Measurements from ENCODE around the gene MAGI2. TPM values are rescaled to one million over a fixed set of nuclear protein-coding genes. Genes with fewer than 3 reads are reported as not detected.

The MAGI2 gene
- total RNA-seq, 3 donors from 2014 or later = 0.10 to 0.16 (median 0.14) TPM

DNA sequence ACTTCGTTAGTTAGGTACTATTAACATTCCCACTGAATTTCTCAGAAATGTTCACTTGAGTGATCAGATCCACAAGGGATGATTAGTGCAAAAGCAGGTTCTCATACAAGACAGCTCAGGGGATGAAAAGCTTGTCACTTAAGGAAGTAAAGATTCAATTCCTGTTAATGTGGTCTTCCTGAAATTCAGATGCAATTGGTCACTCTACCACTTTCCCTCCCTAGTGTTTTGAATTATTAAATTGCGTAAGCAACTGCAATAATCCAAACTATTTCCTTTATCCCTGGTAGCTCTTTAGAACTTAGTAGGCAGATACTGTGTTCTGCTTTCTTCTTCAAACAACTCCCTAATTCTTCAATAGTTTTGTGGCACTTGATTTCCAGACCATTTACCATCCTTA, 121.4 kb downstream of the MAGI2 start:
- no peak overlapping the region for H3K4me3 Mint-ChIP-seq
- no peaks in the 10 kb centered on the region for H3K4me1 Mint-ChIP-seq (ENCODE audit: low read depth)
- H3K27me3 Mint-ChIP-seq (ENCODE audit: low read depth) = no peaks in the 10 kb centered on the region
- DNase-seq (no peak), ATAC-seq (no peak)
- H3K36me3 Mint-ChIP-seq (ENCODE audit: insufficient read depth) = no peaks in the 10 kb centered on the region
- peaks cover 3% of the 10 kb centered on the region for H3K9me3 Mint-ChIP-seq

DNA sequence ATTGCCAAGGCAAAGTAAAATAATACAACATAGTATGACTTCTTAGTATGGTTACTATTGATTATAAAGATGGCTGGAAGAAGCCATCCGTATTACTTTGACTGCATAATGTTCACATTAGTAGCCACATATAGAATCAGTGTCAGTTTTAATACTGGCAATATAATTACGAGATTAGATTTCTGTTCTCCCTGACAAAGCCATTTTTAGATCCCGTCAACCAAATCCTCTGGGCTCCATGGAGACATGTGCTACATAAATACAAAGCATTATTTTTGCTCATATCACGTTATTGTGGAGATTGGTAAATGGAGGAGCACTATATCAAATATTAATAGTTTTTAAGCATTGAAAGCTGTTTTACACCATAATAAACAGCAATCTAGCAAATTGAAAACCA, 124.0 kb downstream of the MAGI2 start:
- H3K27me3 Mint-ChIP-seq (ENCODE audit: low read depth) = no peaks in the 10 kb centered on the region
- no peaks in the 10 kb centered on the region for H3K4me1 Mint-ChIP-seq (ENCODE audit: low read depth)
- no peaks in the 10 kb centered on the region for H3K36me3 Mint-ChIP-seq (ENCODE audit: insufficient read depth)
- ATAC-seq (no peak), DNase-seq (no peak)
- H3K4me3 Mint-ChIP-seq = no peak overlapping the region
- H3K9me3 Mint-ChIP-seq = no peaks in the 10 kb centered on the region

DNA sequence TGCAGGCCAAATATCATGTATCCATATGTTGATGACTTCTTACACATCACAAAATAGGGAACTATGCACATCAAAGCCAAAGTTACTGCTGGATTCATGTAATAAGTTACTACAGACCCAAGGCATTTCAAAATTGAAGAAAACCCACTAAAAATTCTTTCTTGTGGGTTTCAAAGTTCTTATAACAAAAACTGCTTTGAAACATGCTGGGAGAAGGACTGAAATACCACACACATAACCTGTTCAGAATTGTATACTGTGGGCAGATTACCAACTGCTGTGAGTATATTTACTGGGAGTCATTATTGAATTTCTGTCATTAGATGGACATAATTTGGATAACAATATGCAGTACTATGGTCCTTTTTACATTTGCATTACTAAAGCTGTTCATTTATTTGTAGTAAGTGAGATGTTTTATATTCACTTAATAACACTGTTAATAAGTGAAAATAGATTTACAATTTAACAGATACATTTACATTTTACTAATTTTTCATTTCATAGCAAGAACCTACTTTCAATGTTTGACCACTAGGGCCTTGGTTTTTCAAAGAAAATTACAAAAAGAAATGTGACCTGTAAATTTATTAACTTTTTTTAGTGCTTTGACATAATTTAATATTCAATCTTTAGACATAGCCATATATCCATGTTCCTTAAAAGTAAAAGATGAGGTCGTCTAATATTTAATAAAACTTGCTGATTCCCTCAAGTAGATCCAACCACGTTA, 132.6 kb downstream of the MAGI2 start:
- Mint-ChIP-seq H3K4me1 (ENCODE audit: low read depth) (no peaks in the 10 kb centered on the region), H3K9me3 (peaks cover 9% of the 10 kb centered on the region), H3K36me3 (ENCODE audit: insufficient read depth) (no peaks in the 10 kb centered on the region), H3K27me3 (ENCODE audit: low read depth) (no peaks in the 10 kb centered on the region), H3K4me3 (no peak overlapping the region)
- ATAC-seq (no peak), DNase-seq (no peak)

DNA sequence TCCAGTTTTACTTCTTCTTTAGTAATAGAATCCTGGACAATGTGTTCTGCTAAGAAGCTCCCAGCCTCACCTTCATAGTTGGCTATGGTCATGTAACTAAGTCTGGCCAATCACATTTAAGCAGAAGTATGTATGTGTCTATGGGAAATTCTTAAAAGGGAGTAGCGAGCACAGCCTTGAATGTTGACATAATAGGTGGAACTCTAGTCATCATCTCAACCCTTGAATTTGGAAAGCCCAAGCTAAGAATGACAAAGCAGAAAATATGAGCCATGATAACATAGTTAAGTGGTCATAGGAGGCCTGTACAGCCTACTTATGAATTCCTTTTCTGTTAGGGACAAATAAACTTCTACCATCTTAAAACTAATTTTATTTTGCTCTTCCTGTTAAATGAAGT, 134.1 kb downstream of the MAGI2 start:
- DNase-seq (no peak), ATAC-seq (no peak)

DNA sequence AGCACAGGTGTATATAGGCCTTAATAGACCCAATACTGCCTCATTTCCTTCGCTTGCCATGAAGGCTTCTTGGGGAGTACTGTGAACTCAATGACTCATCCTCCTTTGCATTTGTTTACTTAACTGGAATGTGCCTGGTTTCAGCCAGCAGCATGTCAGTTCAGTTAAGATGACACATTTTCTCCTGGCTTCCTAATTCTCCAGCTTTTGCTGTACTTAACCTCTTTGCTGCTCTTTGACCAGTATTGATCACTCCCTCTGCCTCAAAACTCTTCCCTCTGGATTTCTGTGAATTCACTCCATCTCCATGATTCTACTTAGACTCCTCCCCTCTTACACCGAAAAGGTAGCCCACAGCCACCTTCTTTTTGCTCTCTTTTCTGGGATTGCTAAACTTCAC, 135.7 kb downstream of the MAGI2 start:
- ATAC-seq (no peak), DNase-seq (no peak)
- peaks cover 7% of the 10 kb centered on the region for H3K9me3 Mint-ChIP-seq
- no peak overlapping the region for H3K4me3 Mint-ChIP-seq
- no peaks in the 10 kb centered on the region for H3K4me1 Mint-ChIP-seq (ENCODE audit: low read depth)
- H3K36me3 Mint-ChIP-seq (ENCODE audit: insufficient read depth) = no peaks in the 10 kb centered on the region
- H3K27me3 Mint-ChIP-seq (ENCODE audit: low read depth) = no peaks in the 10 kb centered on the region

More for the DNA sequence above, 134.1 kb downstream of the MAGI2 start:
- Mint-ChIP-seq H3K27me3 (ENCODE audit: low read depth) (no peaks in the 10 kb centered on the region), H3K9me3 (peaks cover 13% of the 10 kb centered on the region), H3K36me3 (ENCODE audit: insufficient read depth) (no peaks in the 10 kb centered on the region), H3K4me3 (no peak overlapping the region), H3K4me1 (ENCODE audit: low read depth) (no peaks in the 10 kb centered on the region)

DNA sequence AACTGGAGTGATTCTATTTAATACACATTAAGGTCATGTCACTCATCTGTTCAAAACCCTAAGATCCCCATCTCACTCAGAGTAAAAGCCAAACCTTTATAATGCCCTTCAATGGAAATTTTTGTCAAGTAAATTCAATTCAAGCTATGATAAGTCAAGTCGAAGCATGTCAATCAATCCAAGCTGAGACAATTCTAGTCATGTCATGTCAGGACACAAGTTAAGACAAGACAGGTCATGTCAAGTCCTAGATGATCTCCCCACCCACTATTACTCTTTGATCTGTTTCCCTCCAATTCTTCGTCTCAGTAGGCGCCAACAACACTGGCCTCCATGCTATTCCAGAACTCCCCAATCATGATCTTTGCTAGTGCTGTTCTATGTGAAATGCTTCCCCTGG, 141.4 kb downstream of the MAGI2 start:
- peaks cover 4% of the 10 kb centered on the region for H3K9me3 Mint-ChIP-seq
- H3K4me3 Mint-ChIP-seq = no peak overlapping the region
- DNase-seq = no peak
- H3K27me3 Mint-ChIP-seq (ENCODE audit: low read depth) = no peaks in the 10 kb centered on the region
- H3K4me1 Mint-ChIP-seq (ENCODE audit: low read depth) = no peaks in the 10 kb centered on the region
- no peaks in the 10 kb centered on the region for H3K36me3 Mint-ChIP-seq (ENCODE audit: insufficient read depth)
- no peak for ATAC-seq

GRCh38 chr7:79308192-79308591, 145.3 kb downstream of the MAGI2 start:
- H3K4me1 Mint-ChIP-seq (ENCODE audit: low read depth) = no peaks in the 10 kb centered on the region
- H3K36me3 Mint-ChIP-seq (ENCODE audit: insufficient read depth) = no peaks in the 10 kb centered on the region
- H3K9me3 Mint-ChIP-seq = no peaks in the 10 kb centered on the region
- DNase-seq (no peak), ATAC-seq (no peak)
- no peak overlapping the region for H3K4me3 Mint-ChIP-seq
- H3K27me3 Mint-ChIP-seq (ENCODE audit: low read depth) = no peaks in the 10 kb centered on the region

GRCh38 chr7:79307376-79307775, 146.1 kb downstream of the MAGI2 start:
- Mint-ChIP-seq H3K4me1 (ENCODE audit: low read depth) (no peaks in the 10 kb centered on the region), H3K4me3 (no peak overlapping the region), H3K27me3 (ENCODE audit: low read depth) (no peaks in the 10 kb centered on the region), H3K36me3 (ENCODE audit: insufficient read depth) (no peaks in the 10 kb centered on the region), H3K9me3 (no peaks in the 10 kb centered on the region)
- ATAC-seq (no peak), DNase-seq (no peak)

GRCh38 chr7:79304711-79305110, 148.8 kb downstream of the MAGI2 start:
- H3K9me3 Mint-ChIP-seq = peaks cover 9% of the 10 kb centered on the region
- H3K4me3 Mint-ChIP-seq = no peak overlapping the region
- no peaks in the 10 kb centered on the region for H3K4me1 Mint-ChIP-seq (ENCODE audit: low read depth)
- ATAC-seq = no peak
- H3K27me3 Mint-ChIP-seq (ENCODE audit: low read depth) = no peaks in the 10 kb centered on the region
- H3K36me3 Mint-ChIP-seq (ENCODE audit: insufficient read depth) = no peaks in the 10 kb centered on the region
- DNase-seq = no peak

DNA sequence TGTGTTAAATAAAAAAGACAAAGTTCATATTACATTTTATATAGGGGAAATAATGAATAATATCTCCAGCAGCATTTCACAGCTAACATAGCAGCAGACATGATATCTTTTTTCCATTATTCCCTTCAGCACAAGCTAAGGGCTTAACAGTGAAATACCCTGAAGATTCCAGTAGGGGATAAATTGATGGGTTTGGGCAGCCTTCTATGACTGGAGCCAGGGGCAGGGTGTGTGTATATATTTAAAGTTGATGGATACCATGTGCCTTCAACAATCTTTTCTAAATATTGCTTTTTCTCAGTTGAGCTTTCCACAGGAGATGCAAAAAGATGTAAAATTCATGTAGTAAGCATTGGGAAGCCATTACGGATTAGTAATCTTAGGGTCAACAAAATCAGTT, 151.2 kb downstream of the MAGI2 start:
- DNase-seq (no peak), ATAC-seq (no peak)
- H3K4me3 Mint-ChIP-seq = no peak overlapping the region
- peaks cover 14% of the 10 kb centered on the region for H3K9me3 Mint-ChIP-seq
- H3K36me3 Mint-ChIP-seq (ENCODE audit: insufficient read depth) = no peaks in the 10 kb centered on the region
- H3K4me1 Mint-ChIP-seq (ENCODE audit: low read depth) = no peaks in the 10 kb centered on the region
- no peaks in the 10 kb centered on the region for H3K27me3 Mint-ChIP-seq (ENCODE audit: low read depth)

GRCh38 chr7:79301419-79301818, 152.0 kb downstream of the MAGI2 start:
- peaks cover 14% of the 10 kb centered on the region for H3K9me3 Mint-ChIP-seq
- H3K4me1 Mint-ChIP-seq (ENCODE audit: low read depth) = no peaks in the 10 kb centered on the region
- H3K27me3 Mint-ChIP-seq (ENCODE audit: low read depth) = no peaks in the 10 kb centered on the region
- DNase-seq (no peak), ATAC-seq (no peak)
- H3K36me3 Mint-ChIP-seq (ENCODE audit: insufficient read depth) = no peaks in the 10 kb centered on the region
- H3K4me3 Mint-ChIP-seq = no peak overlapping the region

- Mint-ChIP-seq H3K27me3 (ENCODE audit: low read depth) (no peaks in the 10 kb centered on the region), H3K4me1 (ENCODE audit: low read depth) (no peaks in the 10 kb centered on the region), H3K4me3 (no peak overlapping the region), H3K9me3 (peaks cover 14% of the 10 kb centered on the region), H3K36me3 (ENCODE audit: insufficient read depth) (no peaks in the 10 kb centered on the region)
- no peak for DNase-seq
- ATAC-seq = no peak
These were observed 152.9 kb downstream of the MAGI2 start for GRCh38 chr7:79300573-79300972.

DNA sequence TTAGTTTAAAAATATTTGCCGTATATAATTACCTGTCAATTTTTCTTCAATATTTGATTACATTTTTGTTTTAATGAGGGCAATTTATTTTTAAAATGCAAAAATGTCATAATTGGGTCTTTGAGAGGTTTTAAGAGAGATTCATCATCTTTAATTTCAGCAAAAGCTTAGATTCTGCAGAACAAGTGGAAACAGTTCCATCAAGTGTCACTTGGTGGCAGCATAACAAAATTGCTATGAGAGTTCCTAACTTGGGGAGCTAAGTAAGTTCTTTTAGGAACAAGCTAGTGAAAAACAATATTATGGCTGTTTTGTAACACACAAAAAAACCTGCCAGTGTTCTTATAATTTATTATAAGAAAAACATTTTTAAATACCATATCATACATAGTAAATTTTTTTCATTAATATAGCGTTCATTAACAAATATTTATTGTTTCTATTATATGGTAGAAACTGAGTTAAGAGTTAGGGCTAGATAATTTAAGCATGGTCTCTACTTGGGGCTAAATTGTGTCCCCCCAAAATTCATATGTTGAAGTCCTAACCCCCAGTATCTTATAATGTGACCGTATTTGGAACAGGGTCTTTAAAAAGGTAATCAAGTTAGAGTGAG, 155.2 kb downstream of the MAGI2 start:
- DNase-seq (no peak), ATAC-seq (no peak)
- Mint-ChIP-seq H3K27me3 (ENCODE audit: low read depth) (no peaks in the 10 kb centered on the region), H3K36me3 (ENCODE audit: insufficient read depth) (no peaks in the 10 kb centered on the region), H3K4me3 (no peak overlapping the region), H3K4me1 (ENCODE audit: low read depth) (no peaks in the 10 kb centered on the region), H3K9me3 (peaks cover 14% of the 10 kb centered on the region)

- Mint-ChIP-seq H3K4me1 (ENCODE audit: low read depth) (no peaks in the 10 kb centered on the region), H3K36me3 (ENCODE audit: insufficient read depth) (no peaks in the 10 kb centered on the region), H3K27me3 (ENCODE audit: low read depth) (no peaks in the 10 kb centered on the region), H3K4me3 (no peak overlapping the region), H3K9me3 (peaks cover 12% of the 10 kb centered on the region)
- DNase-seq (no peak), ATAC-seq (no peak)
These were observed 156.7 kb downstream of the MAGI2 start for GRCh38 chr7:79296553-79297320.

DNA sequence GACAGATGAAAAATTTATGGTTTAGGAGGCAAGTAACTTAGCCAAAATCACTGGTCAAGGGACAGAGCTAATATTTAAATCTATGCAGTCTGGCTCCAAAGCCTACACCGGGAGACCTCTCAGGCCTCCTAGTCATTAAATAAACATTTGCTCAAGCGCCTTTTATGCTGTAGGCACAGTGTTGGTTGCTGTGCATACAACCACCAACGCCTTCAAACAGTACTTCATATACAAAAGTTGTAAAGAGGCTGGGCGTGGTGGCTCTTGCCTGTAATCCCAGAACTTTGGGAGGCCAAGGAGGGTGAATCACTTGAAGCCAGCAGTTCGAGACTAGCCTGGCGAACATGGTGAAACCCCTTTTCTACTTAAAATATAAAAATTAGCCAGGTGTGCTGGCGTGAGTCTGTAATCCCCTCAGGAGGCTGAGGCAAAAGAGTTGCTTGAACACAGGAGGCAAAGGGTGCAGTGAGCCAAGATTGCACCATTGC, 159.8 kb downstream of the MAGI2 start:
- DNase-seq (no peak), ATAC-seq (no peak)
- H3K4me3 Mint-ChIP-seq = no peak overlapping the region
- peaks cover 3% of the 10 kb centered on the region for H3K9me3 Mint-ChIP-seq
- no peaks in the 10 kb centered on the region for H3K27me3 Mint-ChIP-seq (ENCODE audit: low read depth)
- H3K4me1 Mint-ChIP-seq (ENCODE audit: low read depth) = no peaks in the 10 kb centered on the region
- no peaks in the 10 kb centered on the region for H3K36me3 Mint-ChIP-seq (ENCODE audit: insufficient read depth)
